Measurements from ENCODE around the gene TBXAS1. TPM values are rescaled to one million over a fixed set of nuclear protein-coding genes. Genes with fewer than 3 reads are reported as not detected.

TBXAS1 gene
- total and polyA plus RNA-seq, 2 experiments from 2014 or later = 1.3 TPM; not detected in 1

- no peak overlapping the region for H3K27ac ChIP-seq (ENCODE audit: low read depth)
- no peak overlapping the region for H3K4me3 ChIP-seq
- H3K9me2 ChIP-seq (ENCODE audit: insufficient read depth) = no peaks in the 10 kb centered on the region
- DNase-seq (ENCODE audit: low spot score) (no peak), ATAC-seq (no peak)
- no peaks in the 10 kb centered on the region for H3F3A ChIP-seq (replicated peaks; ENCODE audit: low read depth)
- Mint-ChIP-seq H3K4me1 (no peaks in the 10 kb centered on the region), H3K9me3 (no peaks in the 10 kb centered on the region), H3K27me3 (ENCODE audit: insufficient read depth, low read depth, poor library complexity) (peaks cover 2% of the 10 kb centered on the region), H3K4me3 (no peak overlapping the region), H3K27ac (no peak overlapping the region), H3K36me3 (ENCODE audit: low read depth) (no peaks in the 10 kb centered on the region)
- no peaks in the 10 kb centered on the region; the same call in 1 of the 2 replicates for H3K36me3 ChIP-seq (ENCODE audit: insufficient read depth)
- H3K79me2 ChIP-seq (replicated peaks; ENCODE audit: insufficient read depth) = no peaks in the 10 kb centered on the region
- no peaks in the 10 kb centered on the region for H3K4me1 ChIP-seq (ENCODE audit: insufficient read depth)
- H3K27me3 ChIP-seq (ENCODE audit: insufficient read depth) = no peaks in the 10 kb centered on the region
- no peaks in the 10 kb centered on the region for H4K20me1 ChIP-seq (replicated peaks; ENCODE audit: insufficient read depth)
- H2AFZ ChIP-seq = no peak overlapping the region
- TF ChIP-seq ZNF331 (CRISPR knock-in tag; IDR thresholded peaks at IDR 0.05; ENCODE audit: low read depth) = no peak
- no peak for TF ChIP-seq ZNF114 (CRISPR knock-in tag; IDR thresholded peaks at IDR 0.05)
- TF ChIP-seq ZNF462 (CRISPR knock-in tag; IDR thresholded peaks at IDR 0.05) = no peak
- no peak for TF ChIP-seq CREB1 (CRISPR knock-in tag; IDR thresholded peaks at IDR 0.05; ENCODE audit: low read depth)
- TF ChIP-seq ETS1 (IDR thresholded peaks at IDR 0.05) = no peak
- TF ChIP-seq STAT1 (IDR thresholded peaks at IDR 0.05; ENCODE audit: unreplicated experiment) = no peak
- no peak for TF ChIP-seq NANOG (IDR thresholded peaks at IDR 0.05; ENCODE audit: borderline replicate concordance)
- no peak for TF ChIP-seq CTCF (conservative IDR thresholded peaks at IDR 0.05; ENCODE audit: low read depth in 2 of 2)
- TF ChIP-seq REST (IDR thresholded peaks at IDR 0.05; ENCODE audit: unreplicated experiment) = no peak
- TF ChIP-seq POLR2AphosphoS5 (IDR thresholded peaks at IDR 0.05; ENCODE audit: low read depth) = no peak
- TF ChIP-seq EZH2 (IDR thresholded peaks at IDR 0.05; ENCODE audit: low read depth, unreplicated experiment) = no peak
- TF ChIP-seq JUNB (IDR thresholded peaks at IDR 0.05; ENCODE audit: unreplicated experiment) = no peak
- TF ChIP-seq EZH2phosphoT487 (IDR thresholded peaks at IDR 0.05; ENCODE audit: unreplicated experiment) = no peak
- H3K4me2 ChIP-seq = no peak overlapping the region
Observed at GRCh38 chr7:140050100-140050499, 221.0 kb downstream of the TBXAS1 start.
